ENCODE results near the gene SRXN1.

GRCh38 chr20:635893-636338 lies 17.1 kb downstream of the SRXN1 start:
- TF ChIP-seq POLR2A (IDR thresholded peaks at IDR 0.05; ENCODE audit: low read depth, low read length) (no peak), TAF1 (IDR thresholded peaks at IDR 0.05; ENCODE audit: borderline replicate concordance, low read depth, low read length) (no peak), POLR2AphosphoS5 (IDR thresholded peaks at IDR 0.05; ENCODE audit: low read depth, low read length) (no peak)

Data from GM12892 (cell line).